GM21360 (cell line): Measurements from ENCODE around the gene RCAN3.
A peak's percentile ranks its signal among the peaks of the same experiment; 100 is the strongest.
"Not testable (repeated sequence)": the region's sequence is repeated elsewhere in the genome, so short reads cannot be mapped to it uniquely, and the experiment has no call there.

Experiments
- ATAC-seq: cut with Tn5 transposase; IDR thresholded peaks from one replicate; pipeline ENCODE4 v1.9.1; 2021; ENCODE audit warnings: mild to moderate bottlenecking, moderate library complexity; ENCODE audit not compliant: unreplicated experiment

Gene RCAN3

GRCh38 chr1:24508911-24509310 is 6.3 kb downstream of the RCAN3 start:
- no peak for ATAC-seq

- ATAC-seq = no peak
Observed at GRCh38 chr1:24513706-24514105, 11.1 kb downstream of the RCAN3 start.

GRCh38 chr1:24514946-24515345 is 12.3 kb downstream of the RCAN3 start:
- ATAC-seq = no peak

- ATAC-seq = not testable (repeated sequence)
Observed at GRCh38 chr1:24515671-24516209, 13.1 kb downstream of the RCAN3 start.

GRCh38 chr1:24516506-24516905 is 13.9 kb downstream of the RCAN3 start:
- no peak for ATAC-seq

GRCh38 chr1:24517898-24518297 is 15.3 kb downstream of the RCAN3 start:
- no peak for ATAC-seq

GRCh38 chr1:24520282-24520681 is 17.6 kb downstream of the RCAN3 start:
- ATAC-seq = not testable (repeated sequence)

GRCh38 chr1:24525606-24526005 is 23.0 kb downstream of the RCAN3 start:
- no peak for ATAC-seq

- ATAC-seq = no peak
Observed at GRCh38 chr1:24526045-24526444, 23.4 kb downstream of the RCAN3 start.

GRCh38 chr1:24526940-24527542 is 24.4 kb downstream of the RCAN3 start:
- ATAC-seq = no peak

- no peak for ATAC-seq
Observed at GRCh38 chr1:24528744-24529143, 26.1 kb downstream of the RCAN3 start.

- ATAC-seq = not testable (repeated sequence)
Observed at GRCh38 chr1:24529292-24529691, 26.7 kb downstream of the RCAN3 start.

GRCh38 chr1:24535021-24535424 is 32.4 kb downstream of the RCAN3 start:
- ATAC-seq = no peak

GRCh38 chr1:24535778-24536177 is 33.1 kb downstream of the RCAN3 start:
- ATAC-seq = no peak

GRCh38 chr1:24536391-24536840 is 33.8 kb downstream of the RCAN3 start:
- ATAC-seq = peak; percentile 52

- no peak for ATAC-seq
Observed at GRCh38 chr1:24540051-24540905, 37.6 kb downstream of the RCAN3 start.

GRCh38 chr1:24540906-24541710 is 38.5 kb downstream of the RCAN3 start:
- no peak for ATAC-seq

GRCh38 chr1:24541711-24542346 is 39.2 kb downstream of the RCAN3 start:
- ATAC-seq = no peak

- no peak for ATAC-seq
Observed at GRCh38 chr1:24544239-24544638, 41.6 kb downstream of the RCAN3 start.

GRCh38 chr1:24545662-24546061 is 43.0 kb downstream of the RCAN3 start:
- no peak for ATAC-seq

- no peak for ATAC-seq
Observed at GRCh38 chr1:24547195-24547594, 44.6 kb downstream of the RCAN3 start.
